Skeletal muscle tissue (tissue), 4 donors: ENCODE results near the gene LMAN1L. TPM values are rescaled to one million over a fixed set of nuclear protein-coding genes. Genes with fewer than 3 reads are reported as not detected.
A peak's percentile ranks its signal among the peaks of the same experiment; 100 is the strongest.

Source experiments
- H3K27ac ChIP-seq: one replicate; pipeline ENCODE4 v1.7.0; 2013; ENCODE audit warnings: mild to moderate bottlenecking, low read depth, low read length, inconsistent platforms
- H3K27me3 ChIP-seq, 3 donors: one replicate each; pipeline ENCODE4 v1.7.0; 2013; ENCODE audit warnings: low read length in 3 of 3; ENCODE audit not compliant: control insufficient read depth in 3 of 3, insufficient read depth in 3 of 3
- H3K36me3 ChIP-seq, 3 donors: one replicate each; pipeline ENCODE4 v1.7.0; 2013; ENCODE audit warnings: low read length in 3 of 3; ENCODE audit not compliant: control insufficient read depth in 3 of 3, insufficient read depth in 3 of 3
- H3K4me1 ChIP-seq, 3 donors: one replicate each; pipeline ENCODE4 v1.7.0; 2013; ENCODE audit warnings: low read length in 3 of 3, mild to moderate bottlenecking in 3 of 3; ENCODE audit not compliant: control insufficient read depth in 3 of 3, insufficient read depth in 3 of 3
- H3K4me3 ChIP-seq, 3 donors: one replicate each; pipeline ENCODE4 v1.7.0; 2013; ENCODE audit warnings: low read length in 3 of 3
- H3K9ac ChIP-seq, 3 donors: one replicate each; pipeline ENCODE4 v1.7.0; 2013; ENCODE audit warnings: low read length in 3 of 3, mild to moderate bottlenecking in 3 of 3, moderate library complexity in 2 of 3, low read depth in 1 of 3
- H3K9me3 ChIP-seq, 3 donors: one replicate each; pipeline ENCODE4 v1.7.0; 2013; ENCODE audit warnings: low read length in 3 of 3; ENCODE audit not compliant: control insufficient read depth in 3 of 3
- total RNA-seq: library from RNA; depleted of rRNA; stranded (reverse); fragments of >200 nt; gene quantifications from one replicate; pipeline ENCODE4 v1.2.3, GENCODE V29; 2014
- donor health status: Osteomylitis.

LMAN1L gene
- total RNA-seq, 1 donor from 2014 or later: not detected

GRCh38 chr15:74832826-74833225, 20.2 kb downstream of the LMAN1L start:
- peak overlapping the region; percentile 75 for H3K27ac ChIP-seq
- peaks cover 8 to 13% (median 9%) of the 10 kb centered on the region in 3 donors for H3K36me3 ChIP-seq
- H3K4me3 ChIP-seq: no peak overlapping the region
- no peaks in the 10 kb centered on the region for H3K9me3 ChIP-seq
- H3K9ac ChIP-seq: peak overlapping the region in 1 of 3 donors; percentile 70
- H3K4me1 ChIP-seq: peaks cover 5 to 34% (median 31%) of the 10 kb centered on the region in 3 donors
- H3K27me3 ChIP-seq: peaks cover 0 to 9% (median 9%) of the 10 kb centered on the region in 3 donors

DNA sequence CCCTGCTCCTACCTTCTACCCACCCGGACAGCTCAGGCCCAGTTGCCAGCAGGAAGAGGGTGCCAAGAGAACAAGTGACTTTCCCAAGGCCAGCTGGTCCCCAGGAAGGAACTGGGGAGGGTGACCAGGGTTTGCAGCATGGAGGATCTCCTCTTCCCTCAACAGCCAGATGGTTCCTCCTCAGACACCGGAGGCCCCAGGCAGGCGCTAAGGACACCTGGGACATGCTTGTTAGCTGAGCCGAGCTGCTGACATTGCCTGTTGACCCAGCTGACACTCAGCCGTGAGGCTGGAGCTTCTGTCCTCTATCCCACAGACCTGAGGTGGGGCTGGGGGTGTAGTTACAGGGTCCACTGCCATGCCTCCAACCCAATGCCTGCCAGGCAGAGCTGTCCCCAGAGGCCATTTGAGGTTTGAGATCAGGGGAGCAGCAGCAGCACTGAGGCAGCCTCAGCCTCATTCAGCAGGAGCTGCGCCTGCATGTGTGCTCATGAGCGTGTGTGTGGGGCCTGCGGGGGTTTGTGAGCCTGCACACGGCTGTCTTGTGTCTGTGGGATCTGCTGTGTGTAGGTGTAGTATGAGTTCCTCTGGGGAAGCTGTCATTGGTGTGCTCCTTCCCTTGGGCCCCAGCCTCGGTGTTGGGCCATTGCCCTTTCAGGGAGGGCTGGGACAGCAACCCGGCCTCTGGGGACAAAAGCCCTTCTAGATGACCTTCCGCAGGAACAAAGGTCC, 20.9 kb downstream of the LMAN1L start:
- Histone ChIP-seq H3K36me3 (peaks cover 8 to 20% (median 15%) of the 10 kb centered on the region in 3 donors), H3K27me3 (peaks cover 0 to 2% (median 2%) of the 10 kb centered on the region in 3 donors), H3K9ac (no peak overlapping the region)

DNA sequence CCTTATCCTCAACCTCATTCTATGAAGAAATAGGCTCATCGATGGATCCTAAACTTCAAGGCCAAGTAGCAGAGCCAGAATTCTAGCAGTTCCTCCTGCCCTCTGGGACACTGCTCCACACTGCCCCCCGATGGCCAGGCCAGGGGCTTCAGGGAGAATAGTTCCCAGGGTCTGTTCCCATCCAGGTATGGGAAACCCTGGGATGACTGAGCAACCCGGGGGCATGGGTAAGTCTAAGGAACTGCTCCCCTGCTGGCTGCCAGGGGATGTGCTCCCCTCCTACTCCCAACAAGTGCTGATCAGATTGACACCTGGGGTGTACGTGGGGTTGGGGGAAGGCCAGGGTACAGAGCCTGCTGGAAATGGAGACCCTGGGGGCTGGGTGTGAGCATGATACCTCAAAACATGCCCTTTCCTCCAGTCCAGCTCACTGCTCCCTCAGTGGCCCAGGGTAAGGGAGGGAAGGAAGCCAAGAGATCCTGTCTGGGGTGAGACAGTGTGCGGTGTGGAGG, 22.7 kb downstream of the LMAN1L start:
- no peaks in the 10 kb centered on the region for H3K9me3 ChIP-seq
- H3K9ac ChIP-seq: peak overlapping the region in 1 of 3 donors; percentile 3
- peaks cover 11 to 37% (median 24%) of the 10 kb centered on the region in 3 donors for H3K36me3 ChIP-seq
- no peak overlapping the region for H3K27ac ChIP-seq
- H3K4me3 ChIP-seq: no peak overlapping the region
- H3K4me1 ChIP-seq: peaks cover 5 to 34% (median 30%) of the 10 kb centered on the region in 3 donors
- no peaks in the 10 kb centered on the region for H3K27me3 ChIP-seq

More for the DNA sequence above, 20.9 kb downstream of the LMAN1L start:
- no peak overlapping the region for H3K27ac ChIP-seq
- H3K4me1 ChIP-seq: peaks cover 5 to 34% (median 31%) of the 10 kb centered on the region in 3 donors
- H3K9me3 ChIP-seq: no peaks in the 10 kb centered on the region
- H3K4me3 ChIP-seq: no peak overlapping the region

DNA sequence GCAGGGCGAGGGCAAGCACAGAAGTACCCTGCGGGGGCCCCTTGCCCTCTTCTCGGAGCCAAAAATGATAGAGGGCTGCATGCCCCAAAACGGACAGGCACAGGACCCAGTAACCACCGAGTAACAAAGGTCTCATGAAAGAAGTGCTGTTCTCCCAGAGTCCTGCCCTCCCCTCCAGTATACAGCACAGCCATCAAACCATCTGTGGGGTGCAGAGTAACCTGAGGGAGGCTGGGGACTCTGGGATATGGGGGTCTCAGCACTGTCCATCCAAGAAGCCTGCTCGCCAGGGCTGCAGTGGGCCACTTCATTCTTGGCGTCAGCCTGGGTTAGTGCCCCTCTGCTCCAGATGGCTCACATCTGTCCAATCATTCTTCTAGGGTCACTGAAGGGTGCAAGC, 24.2 kb downstream of the LMAN1L start:
- peaks cover 22 to 45% (median 34%) of the 10 kb centered on the region in 3 donors for H3K36me3 ChIP-seq

GRCh38 chr15:74837482-74838136, 25.0 kb downstream of the LMAN1L start:
- H3K4me3 ChIP-seq: no peak overlapping the region
- H3K9me3 ChIP-seq: no peaks in the 10 kb centered on the region
- peaks cover 12 to 24% (median 17%) of the 10 kb centered on the region in 3 donors for H3K4me1 ChIP-seq
- H3K9ac ChIP-seq: no peak overlapping the region
- H3K27me3 ChIP-seq: no peaks in the 10 kb centered on the region
- H3K27ac ChIP-seq: no peak overlapping the region
- peaks cover 22 to 45% (median 34%) of the 10 kb centered on the region in 3 donors for H3K36me3 ChIP-seq

More for the DNA sequence above, 24.2 kb downstream of the LMAN1L start:
- peaks cover 8 to 24% (median 17%) of the 10 kb centered on the region in 3 donors for H3K4me1 ChIP-seq
- no peaks in the 10 kb centered on the region for H3K9me3 ChIP-seq
- H3K27ac ChIP-seq: no peak overlapping the region
- no peak overlapping the region for H3K4me3 ChIP-seq
- no peaks in the 10 kb centered on the region for H3K27me3 ChIP-seq
- no peak overlapping the region for H3K9ac ChIP-seq

GRCh38 chr15:74838137-74838516, 25.5 kb downstream of the LMAN1L start:
- Histone ChIP-seq H3K27me3 (no peaks in the 10 kb centered on the region), H3K4me3 (no peak overlapping the region), H3K36me3 (peaks cover 22 to 45% (median 34%) of the 10 kb centered on the region in 3 donors), H3K4me1 (peaks cover 13 to 20% (median 14%) of the 10 kb centered on the region in 3 donors), H3K27ac (no peak overlapping the region), H3K9me3 (no peaks in the 10 kb centered on the region), H3K9ac (no peak overlapping the region)

- no peak overlapping the region for H3K27ac ChIP-seq
- H3K4me3 ChIP-seq: no peak overlapping the region
- H3K4me1 ChIP-seq: peaks cover 18 to 25% (median 20%) of the 10 kb centered on the region in 3 donors
- H3K9me3 ChIP-seq: no peaks in the 10 kb centered on the region
- H3K9ac ChIP-seq: no peak overlapping the region
- H3K36me3 ChIP-seq: peaks cover 22 to 45% (median 34%) of the 10 kb centered on the region in 3 donors
- no peaks in the 10 kb centered on the region for H3K27me3 ChIP-seq
Observed at GRCh38 chr15:74838746-74839525, 26.3 kb downstream of the LMAN1L start.

- Histone ChIP-seq H3K27me3 (no peaks in the 10 kb centered on the region), H3K4me1 (peaks cover 20 to 28% (median 21%) of the 10 kb centered on the region in 3 donors), H3K4me3 (no peak overlapping the region), H3K36me3 (peaks cover 22 to 51% (median 35%) of the 10 kb centered on the region in 3 donors), H3K27ac (no peak overlapping the region), H3K9me3 (no peaks in the 10 kb centered on the region), H3K9ac (no peak overlapping the region)
Observed at GRCh38 chr15:74839526-74840395, 27.1 kb downstream of the LMAN1L start.
